ENCODE data around the gene GFOD1. TPM values are rescaled to one million over a fixed set of nuclear protein-coding genes. Genes with fewer than 3 reads are reported as not detected.

Gene GFOD1
- total and polyA plus RNA-seq, 10 of the 15 experiments (the other 5 are each of a cell fraction or from before 2014, with no cell fraction given) = 6.5 to 41.4 (median 16.0) TPM

DNA sequence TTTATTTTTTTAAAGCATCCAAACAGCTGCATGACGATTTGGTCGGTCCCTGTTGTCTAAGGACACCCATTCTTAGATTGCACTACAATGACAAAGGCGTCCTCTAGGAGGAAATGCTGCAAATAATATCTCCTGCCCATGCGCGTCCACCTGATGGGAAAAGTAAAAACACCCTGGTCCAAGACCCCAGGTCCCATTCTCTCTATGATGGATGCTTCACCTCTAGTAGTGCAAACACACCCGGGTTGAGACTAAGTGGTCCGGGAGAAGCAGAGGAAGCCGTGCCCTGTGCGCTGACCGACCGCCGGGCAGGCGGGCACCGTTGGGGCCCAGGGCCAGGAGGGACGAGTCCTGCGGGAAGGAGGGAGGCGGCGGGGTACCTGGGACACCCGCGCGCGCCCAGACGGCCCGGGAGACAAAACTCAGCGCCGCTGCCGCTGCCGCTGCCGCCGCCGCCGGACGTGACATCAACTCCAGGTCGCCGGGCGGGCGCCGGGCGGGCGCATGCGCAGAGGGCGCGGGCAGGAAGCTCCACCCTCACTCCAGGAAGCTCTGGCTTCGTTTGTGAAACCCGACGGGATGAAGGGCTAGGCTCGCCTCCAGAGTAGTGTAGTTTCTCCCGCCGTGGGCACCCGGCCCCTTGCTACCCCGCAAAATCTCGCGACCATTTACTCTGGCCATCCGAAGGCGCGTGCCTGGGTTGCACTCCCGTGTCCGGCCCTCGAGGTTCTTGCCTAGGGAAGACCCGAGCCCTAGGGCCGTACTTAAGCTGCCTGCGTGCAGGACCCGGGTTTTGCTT lies 159.1 kb downstream of the GFOD1 start, which contains the start of gene TBC1D7:
Gene TBC1D7 (minus strand): TSS at position 462 of the 799 bp plus-strand sequence. CDS start 1,639 bp downstream, outside the sequence.
- peak; percentile 91 for ATAC-seq
- H3K9me3 ChIP-seq (replicated peaks; ENCODE audit: control insufficient read depth, insufficient read depth, low read length) = no peaks in the 10 kb centered on the region
- intact Hi-C loops (cut with micrococcal nuclease; ENCODE audit: unreplicated experiment) = loop anchor here (1.0 to 2.0 kb wide), 3 partner anchors 23 to 99 kb away; no protein-coding TSS in a partner anchor
- peaks cover 11% of the 10 kb centered on the region for H3K79me2 ChIP-seq (ENCODE audit: control insufficient read depth, insufficient read depth, low read length)
- FAIRE-seq = peak; percentile 74
- H2AFZ ChIP-seq (ENCODE audit: control insufficient read depth, low read depth, low read length) = peak within 1 kb of the TSS; percentile 95
- H3K4me3 ChIP-seq = peak within 1 kb of the TSS; percentile 90
- ChIA-PET CTCF (interaction anchor here (0.5 to 9.6 kb wide), 20 partner anchors 10 to 417 kb away, joined by 3 to 169 read pairs (median 4); partner anchors contain the start of genes NOL7 and SIRT5), POLR2A (interaction anchor here (0.6 to 4.0 kb wide), 12 partner anchors 14 to 133 kb away, joined by 3 to 22 read pairs (median 4); no protein-coding TSS in a partner anchor), RAD21 (ENCODE audit: unreplicated experiment) (interaction anchor here (0.7 to 10.2 kb wide), 33 partner anchors 9 to 417 kb away, joined by 3 to 124 read pairs (median 4); partner anchors contain the start of genes GFOD1, NOL7 and SIRT5), SMC1A (ENCODE audit: uncharacterized antibody, unreplicated experiment) (interaction anchor here (0.7 to 7.5 kb wide), 41 partner anchors 8 to 434 kb away, joined by 3 to 119 read pairs (median 5); partner anchors contain the start of gene NOL7)
- no peaks in the 10 kb centered on the region for H3K27me3 ChIP-seq (replicated peaks in 1 of 2; ENCODE audit: control insufficient read depth in 2 of 2, insufficient read depth in 2 of 2, low read length in 1 of 2)
- in situ Hi-C loops (cut with MboI) = no loop called here
- no peaks in the 10 kb centered on the region for H4K20me1 ChIP-seq (ENCODE audit: control insufficient read depth, insufficient read depth)
- peak; percentile 63 for DNase-seq (ENCODE audit: low read depth, low spot score)
- peak within 1 kb of the TSS; percentile 95 for H3K4me2 ChIP-seq (ENCODE audit: control insufficient read depth, insufficient read depth)
- H3K36me3 ChIP-seq (ENCODE audit: control insufficient read depth in 2 of 2, insufficient read depth in 2 of 2, low read length in 1 of 2) = peaks cover 0 to 12% of the 10 kb centered on the region in 2 experiments; a peak in 2 of 4 replicates
- WGBS (ENCODE audit: insufficient coverage, insufficient replicate concordance, low lambda C conversion rate, missing lambda C conversion rate) = under 1% methylated on average over 45 of the region's 63 CpGs
- peak within 1 kb of the TSS; percentile 86 for H3K9ac ChIP-seq (ENCODE audit: control insufficient read depth, insufficient read depth, low read length)
- H3K4me1 ChIP-seq (ENCODE audit: control insufficient read depth, insufficient read depth, low read length) = peaks cover 5% of the 10 kb centered on the region; the same call in 1 of the 2 replicates
- H3K27ac ChIP-seq (ENCODE audit: control insufficient read depth, insufficient read depth) = peak within 1 kb of the TSS; percentile 87
- BruUV-seq (replicated peaks) = no TSS peak
- TF ChIP-seq HDAC6 (IDR thresholded peaks at IDR 0.05; ENCODE audit: unreplicated experiment) (no peak), ZBTB40 (IDR thresholded peaks at IDR 0.05; ENCODE audit: borderline replicate concordance) (peak; percentile 30; the same call in 1 of the 2 replicates), POLR2AphosphoS5 (IDR thresholded peaks at IDR 0.05; ENCODE audit: low read length) (peak; percentile 93), ZNF384 (IDR thresholded peaks at IDR 0.05; ENCODE audit: borderline replicate concordance, low read depth, low read length) (no peak), SMC3 (IDR thresholded peaks at IDR 0.05; ENCODE audit: borderline replicate concordance, low read length) (0 out of 2 replicates have a peak, but pooled peaks have one; percentile 2), E2F8 (IDR thresholded peaks at IDR 0.05; ENCODE audit: low read depth, partially characterized antibody) (no peak), SIX5 (IDR thresholded peaks at IDR 0.05; ENCODE audit: low read depth, low read length, severe bottlenecking) (no peak), BHLHE40 (IDR thresholded peaks at IDR 0.05; ENCODE audit: borderline replicate concordance in 1 of 2, low read depth in 2 of 2, low read length in 1 of 2) (peak; percentile 18 to 49; a peak in 2 of 4 replicates), IKZF1 (conservative IDR thresholded peaks at IDR 0.05) (peak; percentile 90), YY1 (IDR thresholded peaks at IDR 0.05; ENCODE audit: low read depth, low read length) (peak; percentile 41; the same call in 1 of the 2 replicates), RB1 (IDR thresholded peaks at IDR 0.05; ENCODE audit: borderline replicate concordance) (no peak)

Measured in GM12878 (cell line).